Sigmoid colon (tissue), 4 donors: ENCODE data around the gene POLD2.

ENCODE experiments used
- EP300 ChIP-seq, 4 donors: sonication (generic); formaldehyde crosslinking; IDR thresholded peaks; one replicate each; pipeline ENCODE4 v1.6.1; 2017; ENCODE audit warnings: antibody characterized with exemption in 4 of 4
- POLR2A ChIP-seq, 2 donors: fragments of 450-650 bp; IDR thresholded peaks; one replicate each; pipeline ENCODE4 v1.6.1; 2016; ENCODE audit warnings: antibody characterized with exemption in 2 of 2, mild to moderate bottlenecking in 2 of 2, moderate library complexity in 2 of 2
- TF ChIP-seq, protein P1 (sequence below), 4 experiments: fragments of 450-650 bp in 3 of 4; fragments of 200-600 bp in 1 of 4; IDR thresholded peaks; one replicate each; pipeline ENCODE4 v1.5.1; 2016 to 2019; ENCODE audit warnings: antibody characterized with exemption in 4 of 4, mild to moderate bottlenecking in 3 of 4, moderate library complexity in 2 of 4

DNA sequence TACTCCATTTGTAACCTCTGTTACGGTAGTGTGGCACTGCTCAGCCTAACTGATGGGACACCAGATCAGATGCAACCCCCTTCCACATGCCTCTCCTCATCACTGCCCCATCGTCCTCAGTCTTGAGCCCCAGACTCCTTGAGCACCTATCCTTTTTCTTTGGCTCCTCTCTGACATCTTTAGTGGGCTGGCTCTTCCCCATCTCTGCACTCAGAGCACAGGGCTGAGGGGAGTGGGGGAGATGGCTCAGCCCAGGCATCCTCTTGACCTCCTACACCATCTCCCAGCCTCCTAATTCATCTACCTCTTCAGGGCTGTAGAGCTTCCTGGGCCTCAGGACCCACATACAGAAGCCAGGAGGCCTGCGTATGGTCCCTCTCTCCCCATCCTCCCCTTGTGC is 39.6 kb downstream of the POLD2 start:
- TF ChIP-seq, protein P1, sequence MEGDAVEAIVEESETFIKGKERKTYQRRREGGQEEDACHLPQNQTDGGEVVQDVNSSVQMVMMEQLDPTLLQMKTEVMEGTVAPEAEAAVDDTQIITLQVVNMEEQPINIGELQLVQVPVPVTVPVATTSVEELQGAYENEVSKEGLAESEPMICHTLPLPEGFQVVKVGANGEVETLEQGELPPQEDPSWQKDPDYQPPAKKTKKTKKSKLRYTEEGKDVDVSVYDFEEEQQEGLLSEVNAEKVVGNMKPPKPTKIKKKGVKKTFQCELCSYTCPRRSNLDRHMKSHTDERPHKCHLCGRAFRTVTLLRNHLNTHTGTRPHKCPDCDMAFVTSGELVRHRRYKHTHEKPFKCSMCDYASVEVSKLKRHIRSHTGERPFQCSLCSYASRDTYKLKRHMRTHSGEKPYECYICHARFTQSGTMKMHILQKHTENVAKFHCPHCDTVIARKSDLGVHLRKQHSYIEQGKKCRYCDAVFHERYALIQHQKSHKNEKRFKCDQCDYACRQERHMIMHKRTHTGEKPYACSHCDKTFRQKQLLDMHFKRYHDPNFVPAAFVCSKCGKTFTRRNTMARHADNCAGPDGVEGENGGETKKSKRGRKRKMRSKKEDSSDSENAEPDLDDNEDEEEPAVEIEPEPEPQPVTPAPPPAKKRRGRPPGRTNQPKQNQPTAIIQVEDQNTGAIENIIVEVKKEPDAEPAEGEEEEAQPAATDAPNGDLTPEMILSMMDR (IDR thresholded peaks at IDR 0.05), result no peak
- TF ChIP-seq POLR2A (IDR thresholded peaks at IDR 0.05) (no peak), EP300 (IDR thresholded peaks at IDR 0.05) (no peak)
